Measurements from ENCODE around the gene ACER3.

Gene ACER3

GRCh38 chr11:76984743-76985142 lies 124.0 kb downstream of the ACER3 start:
- TF ChIP-seq, protein P1, sequence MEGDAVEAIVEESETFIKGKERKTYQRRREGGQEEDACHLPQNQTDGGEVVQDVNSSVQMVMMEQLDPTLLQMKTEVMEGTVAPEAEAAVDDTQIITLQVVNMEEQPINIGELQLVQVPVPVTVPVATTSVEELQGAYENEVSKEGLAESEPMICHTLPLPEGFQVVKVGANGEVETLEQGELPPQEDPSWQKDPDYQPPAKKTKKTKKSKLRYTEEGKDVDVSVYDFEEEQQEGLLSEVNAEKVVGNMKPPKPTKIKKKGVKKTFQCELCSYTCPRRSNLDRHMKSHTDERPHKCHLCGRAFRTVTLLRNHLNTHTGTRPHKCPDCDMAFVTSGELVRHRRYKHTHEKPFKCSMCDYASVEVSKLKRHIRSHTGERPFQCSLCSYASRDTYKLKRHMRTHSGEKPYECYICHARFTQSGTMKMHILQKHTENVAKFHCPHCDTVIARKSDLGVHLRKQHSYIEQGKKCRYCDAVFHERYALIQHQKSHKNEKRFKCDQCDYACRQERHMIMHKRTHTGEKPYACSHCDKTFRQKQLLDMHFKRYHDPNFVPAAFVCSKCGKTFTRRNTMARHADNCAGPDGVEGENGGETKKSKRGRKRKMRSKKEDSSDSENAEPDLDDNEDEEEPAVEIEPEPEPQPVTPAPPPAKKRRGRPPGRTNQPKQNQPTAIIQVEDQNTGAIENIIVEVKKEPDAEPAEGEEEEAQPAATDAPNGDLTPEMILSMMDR (conservative IDR thresholded peaks at IDR 0.05; ENCODE audit: low read length): no peak
- H3K4me3 ChIP-seq (ENCODE audit: low read length): no peak overlapping the region
- no peak for DNase-seq (ENCODE audit: low read depth)

GRCh38 chr11:76987203-76987602 lies 126.5 kb downstream of the ACER3 start:
- no peak for DNase-seq (ENCODE audit: low read depth)
- TF ChIP-seq, protein P1 (conservative IDR thresholded peaks at IDR 0.05; ENCODE audit: low read length): no peak
- no peak overlapping the region for H3K4me3 ChIP-seq (ENCODE audit: low read length)

DNA sequence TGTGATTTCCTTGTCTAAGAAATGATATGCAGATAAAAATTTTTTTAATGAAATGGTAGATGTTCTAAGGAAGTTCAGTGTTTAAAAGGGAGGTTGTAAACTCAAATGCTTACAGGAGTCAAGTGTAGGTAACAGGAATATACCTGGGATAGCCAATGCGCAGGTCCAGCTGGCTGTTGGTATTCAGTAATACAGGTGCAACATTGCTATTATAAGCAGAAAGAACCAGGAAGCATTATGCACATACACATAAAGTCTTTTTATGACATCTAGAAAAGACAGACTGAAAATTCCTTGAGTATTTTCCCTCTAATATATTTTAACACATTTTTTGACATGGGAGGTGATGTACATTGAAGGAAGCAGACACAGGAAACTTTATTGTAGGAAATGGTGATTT lies 129.9 kb downstream of the ACER3 start:
- H3K4me3 ChIP-seq (ENCODE audit: low read length): no peak overlapping the region
- DNase-seq (ENCODE audit: low read depth): no peak
- TF ChIP-seq, protein P1 (conservative IDR thresholded peaks at IDR 0.05; ENCODE audit: low read length): no peak

GRCh38 chr11:76995081-76995576 lies 134.4 kb downstream of the ACER3 start:
- TF ChIP-seq, protein P1 (conservative IDR thresholded peaks at IDR 0.05; ENCODE audit: low read length): no peak
- no peak for DNase-seq (ENCODE audit: low read depth)
- H3K4me3 ChIP-seq (ENCODE audit: low read length): no peak overlapping the region

GRCh38 chr11:76997512-76997911 lies 136.8 kb downstream of the ACER3 start:
- DNase-seq (ENCODE audit: low read depth): no peak
- no peak overlapping the region for H3K4me3 ChIP-seq (ENCODE audit: low read length)
- TF ChIP-seq, protein P1 (conservative IDR thresholded peaks at IDR 0.05; ENCODE audit: low read length): no peak

DNA sequence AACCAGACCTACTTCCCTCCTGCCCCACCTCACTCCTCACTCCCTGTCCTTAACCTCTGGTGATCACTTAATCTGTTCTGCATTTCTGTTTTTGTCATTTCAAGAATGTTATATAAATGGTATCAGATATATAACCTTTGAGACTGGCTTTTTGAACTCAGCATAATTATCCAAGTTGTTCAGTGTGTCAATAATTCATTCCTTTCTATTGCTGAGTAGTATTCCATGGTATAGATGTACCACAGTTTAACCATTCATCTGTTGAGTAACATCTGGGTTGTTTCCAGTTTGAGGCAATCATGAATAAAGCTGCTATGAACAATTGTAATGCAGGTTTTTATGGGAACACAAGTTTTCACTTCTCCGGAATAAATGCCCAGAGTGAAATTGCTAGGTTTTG lies 138.9 kb downstream of the ACER3 start:
- TF ChIP-seq, protein P1 (conservative IDR thresholded peaks at IDR 0.05; ENCODE audit: low read length): no peak
- no peak overlapping the region for H3K4me3 ChIP-seq (ENCODE audit: low read length)
- no peak for DNase-seq (ENCODE audit: low read depth)

DNA sequence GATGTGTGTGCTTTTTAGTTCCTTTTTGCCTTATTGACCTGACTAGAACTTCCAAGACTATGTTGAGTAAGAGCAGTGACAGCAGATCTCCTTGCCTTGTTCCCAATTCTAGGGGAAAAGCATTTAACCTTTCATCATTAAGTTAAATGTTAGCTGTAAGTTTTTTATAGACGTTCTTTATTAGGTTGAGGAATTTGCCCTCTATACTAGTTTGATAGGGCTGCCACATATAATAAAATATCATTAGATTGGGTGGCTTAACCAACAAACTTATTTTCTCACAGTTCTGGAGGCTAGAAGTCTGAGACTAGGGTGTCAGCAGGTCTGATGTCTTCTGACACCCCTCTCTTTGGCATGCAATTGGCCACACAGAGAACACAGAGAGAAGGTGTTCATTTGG lies 140.9 kb downstream of the ACER3 start:
- TF ChIP-seq, protein P1 (conservative IDR thresholded peaks at IDR 0.05; ENCODE audit: low read length): no peak
- H3K4me3 ChIP-seq (ENCODE audit: low read length): no peak overlapping the region
- no peak for DNase-seq (ENCODE audit: low read depth)
